GM06990 (cell line): ENCODE data around the gene TRRAP.

Source experiments
- DNase-seq: peaks from one replicate; pipeline ENCODE4 v3.0.0-alpha.2; 2011; ENCODE audit not compliant: insufficient read length; ENCODE audit errors: extremely low read depth
- H3K27me3 ChIP-seq: replicated peaks from 2 replicates; pipeline ENCODE4 v1.6.0; 2011; ENCODE audit warnings: low read length; ENCODE audit not compliant: control insufficient read depth, insufficient read depth
- H3K36me3 ChIP-seq: 2 replicates; pipeline ENCODE4 v1.5.1; 2011; ENCODE audit warnings: low read length; ENCODE audit not compliant: control insufficient read depth, insufficient read depth
- H3K4me3 ChIP-seq: replicated peaks from 2 replicates; pipeline ENCODE4 v1.5.1; 2011; ENCODE audit warnings: low read depth, mild to moderate bottlenecking, control low read depth, low read length
- CTCF ChIP-seq: IDR thresholded peaks from 2 replicates; pipeline ENCODE4 v1.5.1; 2011; ENCODE audit warnings: low read length, control low read depth, mild to moderate bottlenecking, inconsistent platforms; ENCODE audit not compliant: insufficient read depth, poor library complexity, severe bottlenecking

TRRAP gene

DNA sequence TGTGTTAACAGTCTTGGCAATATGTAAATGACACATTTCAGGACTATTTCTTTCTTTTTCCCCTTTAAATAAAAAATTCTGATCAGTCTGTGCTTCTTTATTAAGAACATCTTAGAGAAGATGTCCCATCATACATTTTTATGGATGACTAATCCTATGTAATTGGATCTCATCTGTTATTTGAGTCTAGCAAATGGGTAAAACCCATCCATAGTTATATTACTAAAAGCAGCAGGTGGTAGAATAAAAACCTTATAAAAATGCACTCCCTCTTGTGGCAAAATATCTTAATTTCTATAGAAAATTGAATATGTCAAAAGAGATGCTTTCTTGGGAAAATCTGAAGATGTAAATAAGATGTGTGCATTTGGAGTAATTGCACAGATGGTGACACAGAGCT is 35.3 kb downstream of the TRRAP start:
- no peak for DNase-seq
- no peak for TF ChIP-seq CTCF
- H3K36me3 ChIP-seq, result peaks cover 28% of the 10 kb centered on the region

DNA sequence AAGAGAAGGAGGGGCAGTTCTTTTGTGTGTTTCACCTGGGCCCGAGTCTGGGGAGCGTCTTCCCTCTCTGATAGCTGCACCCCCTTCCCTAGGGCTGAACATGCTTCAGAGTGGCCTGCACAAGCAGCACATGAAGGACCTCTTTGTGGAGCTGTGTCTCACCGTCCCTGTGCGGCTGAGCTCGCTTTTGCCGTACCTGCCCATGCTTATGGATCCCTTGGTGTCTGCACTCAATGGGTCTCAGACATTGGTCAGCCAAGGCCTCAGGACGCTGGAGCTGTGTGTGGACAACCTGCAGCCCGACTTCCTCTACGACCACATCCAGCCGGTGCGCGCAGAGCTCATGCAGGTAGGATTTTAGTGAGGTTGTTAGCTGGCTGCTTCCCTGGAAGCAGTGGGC is 39.0 kb downstream of the TRRAP start:
- peaks cover 34% of the 10 kb centered on the region for H3K36me3 ChIP-seq
- H3K4me3 ChIP-seq, result no peak overlapping the region
- H3K27me3 ChIP-seq, result no peaks in the 10 kb centered on the region
- DNase-seq, result no peak
- TF ChIP-seq CTCF, result no peak

More for the DNA sequence above, 35.3 kb downstream of the TRRAP start:
- no peaks in the 10 kb centered on the region for H3K27me3 ChIP-seq
- no peak overlapping the region for H3K4me3 ChIP-seq

DNA sequence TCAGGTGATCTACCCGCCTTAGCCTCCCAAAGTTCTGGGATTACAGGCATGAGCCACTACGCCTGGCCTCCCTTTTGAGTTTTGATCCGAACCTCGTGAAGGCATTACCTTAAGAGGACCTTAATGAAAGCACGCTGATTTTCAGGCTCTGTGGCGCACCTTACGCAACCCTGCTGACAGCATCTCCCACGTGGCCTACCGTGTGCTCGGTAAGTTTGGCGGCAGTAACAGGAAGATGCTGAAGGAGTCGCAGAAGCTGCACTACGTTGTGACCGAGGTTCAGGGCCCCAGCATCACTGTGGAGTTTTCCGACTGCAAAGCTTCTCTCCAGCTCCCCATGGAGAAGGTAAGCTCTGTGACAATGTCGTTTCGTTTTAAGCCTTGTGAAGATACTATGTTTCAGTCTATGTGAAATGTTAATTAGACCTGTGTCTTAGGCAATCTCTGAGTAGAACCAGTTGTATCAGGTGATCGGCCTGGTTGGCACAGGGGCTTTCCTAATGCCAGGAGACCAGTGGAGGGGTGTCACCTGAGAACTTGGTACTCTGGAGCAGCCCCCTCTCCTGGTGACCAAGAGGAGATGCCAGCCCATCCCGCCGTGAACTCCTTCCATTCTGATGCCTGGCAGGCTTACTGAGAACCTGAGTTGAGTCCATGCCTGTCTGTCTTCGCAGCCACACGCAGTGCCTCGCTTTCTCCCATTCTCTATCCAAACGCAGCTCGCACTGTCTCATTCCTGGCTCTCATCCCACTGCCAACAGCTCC is 43.5 kb downstream of the TRRAP start:
- TF ChIP-seq CTCF, result no peak
- Histone ChIP-seq H3K27me3 (no peaks in the 10 kb centered on the region), H3K36me3 (peaks cover 35% of the 10 kb centered on the region), H3K4me3 (no peak overlapping the region)
- no peak for DNase-seq

GRCh38 chr7:98922392-98923187 is 44.3 kb downstream of the TRRAP start:
- Histone ChIP-seq H3K27me3 (no peaks in the 10 kb centered on the region), H3K36me3 (peaks cover 36% of the 10 kb centered on the region), H3K4me3 (no peak overlapping the region)
- no peak for TF ChIP-seq CTCF
- DNase-seq, result no peak

- no peak for DNase-seq
- Histone ChIP-seq H3K36me3 (peaks cover 41% of the 10 kb centered on the region), H3K4me3 (no peak overlapping the region), H3K27me3 (no peaks in the 10 kb centered on the region)
- no peak for TF ChIP-seq CTCF
Observed at GRCh38 chr7:98923512-98923911, 45.2 kb downstream of the TRRAP start.
